IPS-15b (cell line): Measurements from ENCODE around the gene TAS2R7.
"Not testable (repeated sequence)": the region's sequence is repeated elsewhere in the genome, so short reads cannot be mapped to it uniquely, and the experiment has no call there.

ENCODE experiments used
- H3K27me3 ChIP-seq: one replicate; pipeline ENCODE4 v1.6.1; 2013; ENCODE audit warnings: low read length; ENCODE audit not compliant: control insufficient read depth, insufficient read depth
- H3K36me3 ChIP-seq: one replicate; pipeline ENCODE4 v1.6.1; 2013; ENCODE audit warnings: low read length; ENCODE audit not compliant: control insufficient read depth, insufficient read depth
- H3K4me1 ChIP-seq: one replicate; pipeline ENCODE4 v1.6.1; 2013; ENCODE audit warnings: mild to moderate bottlenecking, low read length; ENCODE audit not compliant: control insufficient read depth, insufficient read depth
- H3K4me3 ChIP-seq: one replicate; pipeline ENCODE4 v1.5.1; 2013; ENCODE audit warnings: low read depth, low read length
- H3K9ac ChIP-seq: one replicate; pipeline ENCODE4 v1.6.1; 2013; ENCODE audit warnings: low read depth, mild to moderate bottlenecking, low read length
- H3K9me3 ChIP-seq: one replicate; pipeline ENCODE4 v1.6.1; 2013; ENCODE audit warnings: mild to moderate bottlenecking, low read length; ENCODE audit not compliant: control insufficient read depth, insufficient read depth

TAS2R7 gene

GRCh38 chr12:10801741-10802140 is 686 bp downstream of the TAS2R7 start:
- Histone ChIP-seq H3K9me3 (no peaks in the 10 kb centered on the region), H3K36me3 (no peaks in the 10 kb centered on the region), H3K9ac (no peak overlapping the region), H3K27me3 (no peaks in the 10 kb centered on the region), H3K4me1 (peaks cover 12% of the 10 kb centered on the region), H3K4me3 (no peak overlapping the region)

- Histone ChIP-seq H3K4me1 (no peaks in the 10 kb centered on the region), H3K36me3 (no peaks in the 10 kb centered on the region), H3K27me3 (no peaks in the 10 kb centered on the region), H3K9ac (no peak overlapping the region), H3K4me3 (no peak overlapping the region), H3K9me3 (no peaks in the 10 kb centered on the region)
Measured at GRCh38 chr12:10794222-10794621, 8.2 kb downstream of the TAS2R7 start.

GRCh38 chr12:10791769-10792168 is 10.7 kb downstream of the TAS2R7 start:
- not testable (repeated sequence) for H3K9ac ChIP-seq, H3K27me3 ChIP-seq, H3K4me3 ChIP-seq, H3K36me3 ChIP-seq, H3K4me1 ChIP-seq, H3K9me3 ChIP-seq

GRCh38 chr12:10783252-10783651 is 19.2 kb downstream of the TAS2R7 start:
- no peaks in the 10 kb centered on the region for H3K27me3 ChIP-seq
- H3K9ac ChIP-seq = no peak overlapping the region
- H3K4me1 ChIP-seq = no peaks in the 10 kb centered on the region
- H3K36me3 ChIP-seq = no peaks in the 10 kb centered on the region
- no peaks in the 10 kb centered on the region for H3K9me3 ChIP-seq
- no peak overlapping the region for H3K4me3 ChIP-seq

GRCh38 chr12:10779103-10779502 is 23.3 kb downstream of the TAS2R7 start:
- Histone ChIP-seq H3K36me3 (no peaks in the 10 kb centered on the region), H3K27me3 (no peaks in the 10 kb centered on the region), H3K4me3 (no peak overlapping the region), H3K9me3 (no peaks in the 10 kb centered on the region), H3K4me1 (no peaks in the 10 kb centered on the region), H3K9ac (no peak overlapping the region)

GRCh38 chr12:10771132-10771733 is 31.2 kb downstream of the TAS2R7 start:
- H3K27me3 ChIP-seq = no peaks in the 10 kb centered on the region
- no peak overlapping the region for H3K4me3 ChIP-seq
- H3K4me1 ChIP-seq = no peaks in the 10 kb centered on the region
- H3K36me3 ChIP-seq = no peaks in the 10 kb centered on the region
- no peak overlapping the region for H3K9ac ChIP-seq
- H3K9me3 ChIP-seq = no peaks in the 10 kb centered on the region

- H3K9me3 ChIP-seq = no peaks in the 10 kb centered on the region
- H3K36me3 ChIP-seq = no peaks in the 10 kb centered on the region
- H3K4me1 ChIP-seq = no peaks in the 10 kb centered on the region
- no peaks in the 10 kb centered on the region for H3K27me3 ChIP-seq
- H3K9ac ChIP-seq = no peak overlapping the region
- H3K4me3 ChIP-seq = no peak overlapping the region
Measured at GRCh38 chr12:10759657-10760056, 42.8 kb downstream of the TAS2R7 start.

GRCh38 chr12:10756194-10756593 is 46.2 kb downstream of the TAS2R7 start:
- no peak overlapping the region for H3K9ac ChIP-seq
- no peak overlapping the region for H3K4me3 ChIP-seq
- no peaks in the 10 kb centered on the region for H3K9me3 ChIP-seq
- no peaks in the 10 kb centered on the region for H3K27me3 ChIP-seq
- H3K4me1 ChIP-seq = no peaks in the 10 kb centered on the region
- no peaks in the 10 kb centered on the region for H3K36me3 ChIP-seq

GRCh38 chr12:10753059-10753458 is 49.4 kb downstream of the TAS2R7 start:
- H3K4me1 ChIP-seq = no peaks in the 10 kb centered on the region
- H3K36me3 ChIP-seq = no peaks in the 10 kb centered on the region
- no peak overlapping the region for H3K9ac ChIP-seq
- H3K9me3 ChIP-seq = no peaks in the 10 kb centered on the region
- no peak overlapping the region for H3K4me3 ChIP-seq
- H3K27me3 ChIP-seq = no peaks in the 10 kb centered on the region
